Measurements from ENCODE around the gene MBD2.
A peak's percentile ranks its signal among the peaks of the same experiment; 100 is the strongest.

The MBD2 gene

GRCh38 chr18:54161267-54161666 lies 63.2 kb downstream of the MBD2 start:
- DNase-seq: no peak
- Mint-ChIP-seq H3K4me3 (no peak overlapping the region), H3K36me3 (ENCODE audit: low read depth) (peaks cover 90% of the 10 kb centered on the region), H3K9me3 (no peaks in the 10 kb centered on the region), H3K27ac (no peak overlapping the region), H3K27me3 (no peaks in the 10 kb centered on the region), H3K4me1 (ENCODE audit: low read depth) (peaks cover 25% of the 10 kb centered on the region)

DNA sequence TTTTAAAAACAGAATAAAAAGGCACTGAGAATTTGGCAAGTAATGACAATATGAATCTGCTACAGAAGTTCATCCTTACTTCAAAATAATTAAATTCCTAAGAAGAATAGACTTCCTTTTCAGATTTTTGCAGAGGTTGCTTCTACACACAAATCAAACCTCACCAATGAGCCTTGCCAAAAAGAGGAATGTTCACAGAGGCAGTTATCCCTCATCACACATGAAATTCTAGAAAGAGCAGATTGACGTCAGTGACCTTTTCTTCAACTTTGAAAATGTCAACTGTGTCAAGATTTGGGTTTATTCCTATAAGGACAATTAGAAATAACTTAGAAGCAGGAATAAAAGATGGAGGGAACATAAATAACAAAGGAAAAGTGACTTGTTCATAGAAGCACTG lies 64.6 kb downstream of the MBD2 start:
- Mint-ChIP-seq H3K27me3 (no peaks in the 10 kb centered on the region), H3K27ac (peak overlapping the region; percentile 20), H3K4me3 (no peak overlapping the region), H3K36me3 (ENCODE audit: low read depth) (peaks cover 91% of the 10 kb centered on the region), H3K9me3 (no peaks in the 10 kb centered on the region), H3K4me1 (ENCODE audit: low read depth) (peaks cover 22% of the 10 kb centered on the region)
- no peak for DNase-seq

DNA sequence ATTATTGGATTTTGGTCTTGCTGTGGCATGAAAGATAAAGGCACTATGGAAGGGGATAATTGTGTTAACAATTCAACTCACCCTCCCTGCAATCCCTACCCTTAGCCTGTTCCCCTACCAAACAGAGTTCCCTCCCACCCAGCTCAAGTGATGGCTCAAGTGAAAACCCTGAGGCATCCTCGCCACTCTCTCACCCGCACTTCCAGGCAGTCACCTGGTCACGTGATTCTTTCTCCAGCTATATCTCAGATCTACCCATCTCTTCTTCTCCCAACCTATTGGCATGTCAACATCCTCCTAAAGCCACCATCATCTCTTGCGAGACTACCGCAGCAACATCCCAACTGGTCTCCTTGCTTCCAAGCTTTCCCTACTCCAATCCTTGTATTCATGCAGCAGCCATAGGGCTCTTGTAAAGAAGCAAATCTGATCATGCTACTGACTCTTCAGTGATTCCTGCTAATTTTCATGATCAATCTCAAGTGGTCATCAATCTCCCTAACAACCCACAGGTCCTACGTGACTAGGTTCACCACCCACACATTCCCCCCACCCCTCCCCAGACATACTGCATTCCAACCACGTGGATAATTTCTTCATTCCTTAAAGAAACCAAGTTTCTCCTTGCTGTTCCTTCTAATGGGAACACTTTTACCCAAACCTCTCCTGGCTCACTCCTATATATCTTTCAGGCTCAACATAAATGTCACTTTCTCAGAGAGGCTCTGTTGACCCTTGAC lies 66.7 kb downstream of the MBD2 start:
- H3K27ac Mint-ChIP-seq: peak overlapping the region; percentile 4
- no peak for DNase-seq
- peaks cover 11% of the 10 kb centered on the region for H3K4me1 Mint-ChIP-seq (ENCODE audit: low read depth)
- H3K36me3 Mint-ChIP-seq (ENCODE audit: low read depth): peaks cover 94% of the 10 kb centered on the region
- H3K27me3 Mint-ChIP-seq: no peaks in the 10 kb centered on the region
- no peaks in the 10 kb centered on the region for H3K9me3 Mint-ChIP-seq
- H3K4me3 Mint-ChIP-seq: no peak overlapping the region

DNA sequence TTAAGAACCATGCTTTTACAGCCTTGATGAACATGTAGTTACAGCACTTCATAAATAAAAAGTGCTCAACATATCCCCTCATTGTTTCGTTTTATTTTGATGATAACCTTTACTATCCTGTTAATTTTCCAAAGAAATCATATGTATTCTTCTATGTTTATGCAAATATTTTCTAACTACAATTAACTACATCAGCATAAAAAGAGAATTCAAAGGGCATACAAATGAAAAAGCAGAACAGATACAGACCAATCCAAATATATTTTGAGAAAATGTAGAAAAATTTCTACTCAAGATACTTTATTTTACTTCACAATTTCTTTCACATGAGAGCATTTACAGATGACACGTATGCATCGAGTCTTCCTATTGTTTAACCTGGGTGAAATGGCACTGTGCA lies 69.1 kb downstream of the MBD2 start:
- Mint-ChIP-seq H3K27me3 (no peaks in the 10 kb centered on the region), H3K4me1 (ENCODE audit: low read depth) (peaks cover 18% of the 10 kb centered on the region), H3K4me3 (no peak overlapping the region), H3K36me3 (ENCODE audit: low read depth) (peaks cover 91% of the 10 kb centered on the region), H3K27ac (no peak overlapping the region), H3K9me3 (no peaks in the 10 kb centered on the region)
- DNase-seq: no peak

DNA sequence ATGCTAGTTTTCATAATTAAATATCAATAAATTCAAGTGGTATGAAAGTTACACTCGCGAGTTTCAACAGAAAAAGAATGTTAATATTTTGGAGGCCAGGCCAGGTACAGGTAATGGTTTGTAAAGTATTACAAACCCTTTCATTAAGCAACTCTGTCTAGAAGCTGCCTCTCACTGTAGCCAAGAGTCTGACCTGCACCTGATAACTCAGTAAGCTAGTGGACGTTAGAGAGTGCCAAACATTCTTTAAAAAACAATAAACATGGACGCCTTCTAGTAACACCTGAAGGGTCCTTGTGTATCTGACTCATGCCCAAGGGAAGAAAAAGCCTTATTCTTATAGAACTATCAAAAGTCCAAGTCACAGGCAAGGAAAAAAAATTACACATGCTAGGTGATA lies 70.2 kb downstream of the MBD2 start:
- no peak for DNase-seq
- H3K9me3 Mint-ChIP-seq: no peaks in the 10 kb centered on the region
- H3K27me3 Mint-ChIP-seq: no peaks in the 10 kb centered on the region
- no peak overlapping the region for H3K4me3 Mint-ChIP-seq
- H3K27ac Mint-ChIP-seq: peak overlapping the region; percentile 52
- H3K4me1 Mint-ChIP-seq (ENCODE audit: low read depth): peaks cover 29% of the 10 kb centered on the region
- peaks cover 84% of the 10 kb centered on the region for H3K36me3 Mint-ChIP-seq (ENCODE audit: low read depth)

DNA sequence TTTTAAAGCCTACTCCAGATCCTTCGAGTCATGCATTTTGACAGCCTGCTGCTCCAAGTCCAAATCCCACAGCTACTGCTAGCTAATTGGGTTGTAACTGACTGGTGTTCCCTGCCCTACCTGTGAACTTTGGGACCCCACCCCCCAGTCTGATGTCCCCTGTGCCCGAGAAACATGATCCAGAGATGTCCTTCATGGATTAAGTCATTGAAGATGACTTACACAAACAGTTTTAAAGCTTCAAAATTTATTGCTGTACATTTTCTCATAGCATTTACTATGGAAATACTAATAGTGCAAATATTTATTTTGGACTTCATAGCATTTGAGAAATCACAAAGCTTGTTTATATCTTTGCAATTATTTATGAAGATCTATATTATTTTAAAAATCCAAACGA lies 73.1 kb downstream of the MBD2 start:
- no peaks in the 10 kb centered on the region for H3K27me3 Mint-ChIP-seq
- H3K36me3 Mint-ChIP-seq (ENCODE audit: low read depth): peaks cover 66% of the 10 kb centered on the region
- no peak overlapping the region for H3K4me3 Mint-ChIP-seq
- H3K9me3 Mint-ChIP-seq: peaks cover 2% of the 10 kb centered on the region
- peak overlapping the region; percentile 65 for H3K27ac Mint-ChIP-seq
- no peak for DNase-seq
- peaks cover 57% of the 10 kb centered on the region for H3K4me1 Mint-ChIP-seq (ENCODE audit: low read depth)

DNA sequence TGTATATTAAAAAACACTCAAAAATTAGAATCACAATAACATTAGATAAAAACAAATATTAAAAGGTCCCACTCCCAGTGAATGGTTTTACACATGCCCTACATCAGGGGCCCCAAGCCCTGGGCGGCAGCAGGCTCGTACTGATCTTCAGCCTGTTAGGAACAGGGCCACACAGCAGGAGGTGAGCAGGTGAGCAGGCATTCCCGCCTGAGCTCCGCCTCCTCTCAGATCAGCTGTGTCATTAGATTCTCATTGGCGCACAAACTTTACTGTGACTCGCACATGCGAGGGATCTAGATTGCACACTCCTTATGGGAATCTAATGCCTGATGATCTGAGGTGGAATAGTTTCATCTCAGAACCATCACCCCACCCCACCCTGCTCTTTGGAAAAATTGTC lies 74.2 kb downstream of the MBD2 start:
- Mint-ChIP-seq H3K4me1 (ENCODE audit: low read depth) (peaks cover 58% of the 10 kb centered on the region), H3K4me3 (no peak overlapping the region), H3K36me3 (ENCODE audit: low read depth) (peaks cover 55% of the 10 kb centered on the region), H3K27ac (peak overlapping the region; percentile 91), H3K27me3 (no peaks in the 10 kb centered on the region), H3K9me3 (peaks cover 2% of the 10 kb centered on the region)
- no peak for DNase-seq

DNA sequence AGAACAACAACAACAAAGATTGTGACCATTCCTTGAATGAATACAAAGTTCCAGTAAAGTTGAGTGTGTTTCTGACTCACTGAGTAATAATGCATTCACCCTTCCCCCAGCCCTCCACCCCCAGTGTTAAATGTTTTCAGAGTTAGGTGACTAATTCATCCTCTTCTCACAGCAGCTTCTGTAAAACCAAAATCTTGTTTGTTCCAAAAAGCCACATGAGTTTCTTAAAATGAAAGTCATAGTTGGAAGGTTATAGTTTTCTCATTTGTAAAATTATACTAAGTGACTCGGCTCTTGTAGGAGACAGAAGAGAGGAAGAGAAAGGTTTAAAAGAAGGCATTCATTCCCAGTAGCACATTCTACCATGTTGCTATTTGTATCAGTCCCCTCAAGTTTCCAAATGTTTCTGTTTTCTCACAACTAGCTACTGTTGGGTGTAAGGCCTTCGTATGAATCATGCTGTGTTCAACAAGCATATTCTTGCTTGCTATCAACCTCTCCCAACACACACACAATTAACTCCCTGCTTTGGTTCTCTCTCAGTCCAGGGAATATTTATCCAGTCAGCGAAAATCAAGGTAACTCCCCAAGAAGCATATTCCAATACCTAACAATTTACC lies 75.3 kb downstream of the MBD2 start:
- Mint-ChIP-seq H3K4me3 (peak overlapping the region; percentile 57), H3K4me1 (ENCODE audit: low read depth) (peaks cover 58% of the 10 kb centered on the region), H3K36me3 (ENCODE audit: low read depth) (peaks cover 44% of the 10 kb centered on the region), H3K27me3 (no peaks in the 10 kb centered on the region), H3K9me3 (peaks cover 2% of the 10 kb centered on the region), H3K27ac (peak overlapping the region; percentile 99)
- peak; percentile 55 for DNase-seq

DNA sequence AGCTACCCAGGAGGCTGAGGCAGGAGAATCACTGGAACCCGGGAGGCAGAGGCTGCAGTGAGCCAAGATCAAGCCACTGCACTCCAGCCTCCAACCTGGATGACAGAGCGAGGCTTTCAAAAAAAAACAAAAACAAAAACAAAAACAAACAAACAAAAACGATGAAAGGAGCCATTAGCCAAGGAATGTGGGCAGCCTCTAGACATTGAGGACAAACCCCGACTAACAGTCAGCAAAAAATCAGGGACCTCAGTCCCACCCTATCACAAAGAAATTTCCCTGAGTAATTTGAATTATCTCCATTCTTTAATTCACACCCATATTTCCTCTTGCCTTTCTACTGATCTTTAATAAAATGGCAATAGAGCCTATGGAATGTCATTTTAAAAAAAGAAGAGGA lies 75.8 kb downstream of the MBD2 start:
- peak overlapping the region; percentile 46 for H3K4me3 Mint-ChIP-seq

DNA sequence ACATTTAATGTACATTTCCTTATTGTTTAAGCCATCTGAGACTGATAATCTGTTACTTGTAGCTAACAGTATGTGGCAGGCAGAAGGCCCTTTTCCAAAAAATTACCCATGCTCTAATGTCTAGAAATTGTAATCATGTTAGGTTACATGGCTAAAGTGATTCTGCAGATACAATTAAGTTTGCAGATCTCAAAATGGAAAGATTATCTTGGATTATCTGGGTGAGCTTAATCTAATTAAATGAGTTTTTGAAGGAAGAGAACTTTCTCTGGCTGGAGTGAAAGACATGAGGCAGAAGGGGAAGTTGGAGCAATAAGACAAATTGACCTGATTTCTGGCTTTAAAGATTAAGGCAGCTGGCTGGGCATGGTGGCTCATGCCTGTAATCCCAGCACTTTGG lies 76.3 kb downstream of the MBD2 start:
- Mint-ChIP-seq H3K27ac (peak overlapping the region; percentile 99), H3K27me3 (no peaks in the 10 kb centered on the region)

More for the DNA sequence above, 75.8 kb downstream of the MBD2 start:
- no peaks in the 10 kb centered on the region for H3K27me3 Mint-ChIP-seq
- peaks cover 4% of the 10 kb centered on the region for H3K9me3 Mint-ChIP-seq
- no peak for DNase-seq
- H3K27ac Mint-ChIP-seq: peak overlapping the region; percentile 99
- H3K36me3 Mint-ChIP-seq (ENCODE audit: low read depth): peaks cover 40% of the 10 kb centered on the region
- peaks cover 58% of the 10 kb centered on the region for H3K4me1 Mint-ChIP-seq (ENCODE audit: low read depth)

GRCh38 chr18:54147439-54147838 lies 77.0 kb downstream of the MBD2 start:
- Mint-ChIP-seq H3K4me3 (peak overlapping the region; percentile 16), H3K36me3 (ENCODE audit: low read depth) (peaks cover 30% of the 10 kb centered on the region), H3K9me3 (peaks cover 9% of the 10 kb centered on the region), H3K27ac (peak overlapping the region; percentile 99), H3K27me3 (no peaks in the 10 kb centered on the region), H3K4me1 (ENCODE audit: low read depth) (peaks cover 59% of the 10 kb centered on the region)
- no peak for DNase-seq

More for the DNA sequence above, 76.3 kb downstream of the MBD2 start:
- Mint-ChIP-seq H3K4me3 (peak overlapping the region; percentile 25), H3K36me3 (ENCODE audit: low read depth) (peaks cover 37% of the 10 kb centered on the region), H3K4me1 (ENCODE audit: low read depth) (peaks cover 58% of the 10 kb centered on the region), H3K9me3 (peaks cover 9% of the 10 kb centered on the region)
- DNase-seq: no peak

DNA sequence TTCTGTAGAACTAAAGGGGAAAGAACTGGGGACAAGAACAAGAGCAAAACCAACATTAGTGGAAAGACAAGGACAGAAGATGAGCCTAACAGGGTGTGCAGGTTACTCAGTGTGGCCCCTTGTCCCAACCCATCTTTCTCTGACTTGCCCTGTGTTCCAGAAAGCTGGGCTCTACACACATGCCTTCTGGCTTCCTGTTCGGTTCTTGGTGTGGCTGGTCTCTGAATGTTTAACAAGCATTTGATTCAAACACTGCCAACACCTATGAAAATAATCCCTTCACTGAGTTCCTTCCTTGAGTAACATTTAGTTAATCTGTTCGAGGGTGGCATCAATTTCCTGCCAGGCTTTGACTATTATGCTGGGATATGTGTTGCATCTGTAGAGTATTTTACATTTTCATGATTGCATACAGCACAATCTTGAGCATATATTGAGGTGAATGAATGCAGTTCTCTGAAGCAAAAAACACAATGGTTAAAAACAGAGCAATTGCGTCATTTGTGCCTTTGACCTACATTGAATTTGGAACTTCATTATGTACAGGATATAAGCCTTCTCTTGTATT lies 83.3 kb downstream of the MBD2 start:
- Mint-ChIP-seq H3K36me3 (ENCODE audit: low read depth) (peaks cover 11% of the 10 kb centered on the region), H3K9me3 (peaks cover 24% of the 10 kb centered on the region), H3K4me3 (no peak overlapping the region), H3K27me3 (no peaks in the 10 kb centered on the region), H3K27ac (no peak overlapping the region), H3K4me1 (ENCODE audit: low read depth) (peaks cover 10% of the 10 kb centered on the region)
- DNase-seq: no peak

DNA sequence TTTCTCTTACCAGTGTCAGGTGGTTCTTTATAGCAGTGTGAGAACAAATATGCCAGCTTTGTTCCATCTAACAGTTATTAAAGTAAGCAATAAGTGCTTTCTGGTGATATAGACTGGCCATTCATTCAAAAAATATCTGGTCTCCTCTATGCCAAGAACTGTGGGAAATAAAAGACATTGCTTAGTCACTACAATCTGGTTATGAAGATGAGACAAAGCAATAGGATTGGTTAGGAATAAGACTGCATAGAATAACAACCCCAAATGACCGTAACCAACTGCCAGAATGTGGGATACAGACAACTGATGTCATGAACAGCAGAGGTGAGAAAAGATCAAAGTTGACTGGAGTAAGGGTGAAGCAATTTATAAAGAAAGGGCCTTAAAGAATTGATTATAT lies 83.8 kb downstream of the MBD2 start:
- Mint-ChIP-seq H3K27ac (no peak overlapping the region), H3K4me3 (no peak overlapping the region), H3K4me1 (ENCODE audit: low read depth) (peaks cover 10% of the 10 kb centered on the region), H3K36me3 (ENCODE audit: low read depth) (peaks cover 11% of the 10 kb centered on the region), H3K9me3 (peaks cover 24% of the 10 kb centered on the region), H3K27me3 (no peaks in the 10 kb centered on the region)
- DNase-seq: no peak

DNA sequence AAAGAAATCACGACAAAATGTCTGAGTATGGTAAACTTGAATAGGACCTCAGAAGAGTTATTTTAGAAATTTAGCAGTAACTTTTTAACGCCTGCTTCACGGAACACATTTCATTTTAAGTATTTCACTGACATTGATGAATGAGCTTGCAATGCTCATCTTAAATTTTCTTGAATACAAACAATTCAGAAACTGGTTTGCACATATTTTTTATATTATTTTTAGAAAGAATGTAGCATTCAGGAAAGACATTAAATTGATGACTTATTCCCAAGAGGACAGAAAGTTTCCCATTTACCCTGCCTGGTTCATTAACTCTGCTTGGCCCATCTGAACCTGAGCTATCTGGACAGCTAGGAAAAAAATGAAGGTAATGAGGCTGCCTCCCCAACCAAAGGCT lies 89.3 kb downstream of the MBD2 start:
- Mint-ChIP-seq H3K27ac (no peak overlapping the region), H3K36me3 (ENCODE audit: low read depth) (peaks cover 6% of the 10 kb centered on the region), H3K27me3 (no peaks in the 10 kb centered on the region), H3K4me3 (no peak overlapping the region), H3K4me1 (ENCODE audit: low read depth) (peaks cover 3% of the 10 kb centered on the region), H3K9me3 (peaks cover 14% of the 10 kb centered on the region)
- no peak for DNase-seq

GRCh38 chr18:54134053-54134452 lies 90.4 kb downstream of the MBD2 start:
- peaks cover 10% of the 10 kb centered on the region for H3K9me3 Mint-ChIP-seq
- DNase-seq: no peak
- H3K36me3 Mint-ChIP-seq (ENCODE audit: low read depth): peaks cover 3% of the 10 kb centered on the region
- no peak overlapping the region for H3K27ac Mint-ChIP-seq
- peaks cover 15% of the 10 kb centered on the region for H3K4me1 Mint-ChIP-seq (ENCODE audit: low read depth)
- no peak overlapping the region for H3K4me3 Mint-ChIP-seq
- H3K27me3 Mint-ChIP-seq: no peaks in the 10 kb centered on the region

Measured in activated T-cell treated with anti-CD3 and anti-CD28 coated beads, Interleukin-2, amount 50 U/mL, for 24 hours (primary cell).